Common myeloid progenitor, CD34-positive (primary cell): Measurements from ENCODE around the gene DCLK3.
A peak's percentile ranks its signal among the peaks of the same experiment; 100 is the strongest.

Source experiments
- CTCF ChIA-PET: fragments of 350-600 bp; sonication (Branson Sonifier 250); formaldehyde crosslinking; loops from one replicate; lab custom pipeline; 2021; ENCODE audit warnings: antibody characterized with exemption; lab: Charles Lee
- POLR2A ChIA-PET: fragments of 350-600 bp; sonication (Branson Sonifier 250); formaldehyde crosslinking; loops from one replicate; lab custom pipeline; 2021; ENCODE audit warnings: antibody characterized with exemption; lab: Charles Lee
- DNase-seq, 3 donors: peaks; one replicate each; pipeline versions ENCODE4 v3.0.0 to v3.0.0-alpha.2; 2013
- H3K27ac ChIP-seq, 2 experiments: 1 replicate in 1 of 2; 2 replicates in 1 of 2; pipeline ENCODE4 v1.7.0; 2013; ENCODE audit warnings: inconsistent platforms in 2 of 2, low read length in 2 of 2, mild to moderate bottlenecking in 2 of 2, low read depth in 1 of 2, moderate library complexity in 1 of 2; ENCODE audit not compliant: severe bottlenecking in 2 of 2, insufficient read depth in 1 of 2, poor library complexity in 1 of 2
- H3K27me3 ChIP-seq, 5 experiments: replicated peaks in 2 of 5; 1 replicate in 3 of 5; 2 replicates in 2 of 5; pipeline versions ENCODE4 v1.6.1 to v1.7.0; 2013; ENCODE audit warnings: low read length in 4 of 5, mild to moderate bottlenecking in 2 of 5, moderate library complexity in 2 of 5, inconsistent platforms in 1 of 5; ENCODE audit not compliant: insufficient read depth in 5 of 5, control insufficient read depth in 4 of 5
- H3K36me3 ChIP-seq, 4 experiments: 1 replicate in 2 of 4; 2 replicates in 2 of 4; pipeline versions ENCODE4 v1.6.1 to v1.7.0; 2013; ENCODE audit warnings: low read length in 3 of 4, control low read depth in 1 of 4, mild to moderate bottlenecking in 1 of 4; ENCODE audit not compliant: control insufficient read depth in 4 of 4, insufficient read depth in 4 of 4
- H3K4me1 ChIP-seq, 4 experiments: 1 replicate in 3 of 4; 2 replicates in 1 of 4; pipeline versions ENCODE4 v1.6.1 to v1.7.1; 2013; ENCODE audit warnings: low read length in 3 of 4, mild to moderate bottlenecking in 3 of 4, control low read depth in 1 of 4, inconsistent platforms in 1 of 4, moderate library complexity in 1 of 4; ENCODE audit not compliant: control insufficient read depth in 4 of 4, insufficient read depth in 4 of 4; ENCODE audit errors: control extremely low read depth in 1 of 4
- H3K4me3 ChIP-seq, 7 experiments: 1 replicate in 4 of 7; 2 replicates in 3 of 7; pipeline versions ENCODE4 v1.5.1 to v1.7.0; 2013; ENCODE audit warnings: mild to moderate bottlenecking in 7 of 7, low read length in 6 of 7, moderate library complexity in 6 of 7, inconsistent platforms in 2 of 7, low read depth in 2 of 7, control low read depth in 1 of 7; ENCODE audit not compliant: insufficient read depth in 4 of 7, control insufficient read depth in 1 of 7; ENCODE audit errors: extremely low read depth in 1 of 7
- H3K9me3 ChIP-seq, 5 experiments: 1 replicate in 4 of 5; 2 replicates in 1 of 5; pipeline versions ENCODE4 v1.6.1 to v1.7.1; 2013; ENCODE audit warnings: low read length in 4 of 5, mild to moderate bottlenecking in 2 of 5, inconsistent platforms in 1 of 5, low read depth in 1 of 5, moderate library complexity in 1 of 5; ENCODE audit not compliant: control insufficient read depth in 4 of 5, insufficient read depth in 2 of 5; ENCODE audit errors: control extremely low read depth in 1 of 5
- WGBS: methylation state at CpG from one replicate; pipeline ENCODE4 v1.1.5; 2013; ENCODE audit not compliant: insufficient coverage; 5-methylcytosine and 5-hydroxymethylcytosine counted together

The DCLK3 gene

DNA sequence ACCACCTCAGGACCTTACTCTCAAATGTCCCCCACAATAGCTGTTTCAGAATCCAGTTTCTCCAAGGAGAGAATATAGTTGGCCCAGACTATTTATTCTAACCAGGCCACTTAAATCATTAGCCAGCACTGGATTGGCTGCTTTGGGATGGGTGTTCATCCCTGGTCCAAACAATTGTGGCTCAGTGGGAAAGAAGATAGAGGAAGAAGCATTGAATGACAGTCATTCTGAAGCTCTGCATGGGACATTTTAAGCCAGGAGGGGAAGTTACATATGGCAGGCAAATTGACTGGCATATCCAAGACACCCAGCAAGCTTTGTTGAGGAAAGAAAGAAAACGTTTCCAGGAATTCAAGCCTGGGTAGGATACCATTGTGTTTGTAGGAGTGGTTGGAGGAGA lies 5.6 kb upstream of the DCLK3 start:
- WGBS: no CpG with 5 or more reads among the region's 1 CpG
- H3K4me1 ChIP-seq: no peaks in the 10 kb centered on the region
- H3K27ac ChIP-seq: no peak overlapping the region
- H3K36me3 ChIP-seq: no peaks in the 10 kb centered on the region
- DNase-seq: no peak
- CTCF ChIA-PET: interaction anchor here (1.2 kb wide), 2 partner anchors 11 to 41 kb away, joined by 3 read pairs; no protein-coding TSS in a partner anchor
- H3K9me3 ChIP-seq: peaks cover 0 to 4% (median 0%) of the 10 kb centered on the region in 5 experiments
- POLR2A ChIA-PET: no interaction called here
- H3K27me3 ChIP-seq: peaks cover 8 to 31% (median 12%) of the 10 kb centered on the region in 5 experiments
- H3K4me3 ChIP-seq: no peak overlapping the region

DNA sequence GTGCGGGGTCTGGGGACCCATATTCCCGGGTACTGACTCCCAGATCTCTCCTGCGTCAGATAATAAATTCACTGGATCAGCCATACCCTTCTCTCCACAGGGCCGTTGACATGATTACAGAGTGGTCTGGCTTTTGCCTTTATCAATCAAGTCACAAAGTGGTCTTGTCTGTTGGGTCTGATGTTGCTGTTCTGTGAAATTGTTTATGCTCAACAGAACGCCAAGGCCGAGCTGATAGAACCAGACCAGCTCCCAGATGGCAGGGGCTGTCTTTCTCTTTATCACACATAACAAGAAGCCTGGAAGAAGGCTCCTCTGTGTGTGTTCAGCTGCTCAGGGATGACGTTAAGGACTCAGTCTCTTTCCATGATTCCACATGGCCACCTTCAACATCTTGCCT lies 751 bp upstream of the DCLK3 start:
- 88% methylated on average over 5 of the region's 7 CpGs for WGBS
- H3K4me3 ChIP-seq: no peak overlapping the region
- H3K9me3 ChIP-seq: peaks cover 0 to 4% (median 0%) of the 10 kb centered on the region in 5 experiments
- H3K27me3 ChIP-seq: peaks cover 14 to 67% (median 35%) of the 10 kb centered on the region in 5 experiments
- H3K36me3 ChIP-seq: no peaks in the 10 kb centered on the region
- ChIA-PET CTCF (no interaction called here), POLR2A (interaction anchor here (0.5 kb wide), 1 partner anchor 541 kb away, joined by 3 read pairs; no protein-coding TSS in a partner anchor)
- no peak for DNase-seq
- H3K4me1 ChIP-seq: peaks cover 0 to 9% (median 7%) of the 10 kb centered on the region in 4 experiments
- no peak overlapping the region for H3K27ac ChIP-seq

DNA sequence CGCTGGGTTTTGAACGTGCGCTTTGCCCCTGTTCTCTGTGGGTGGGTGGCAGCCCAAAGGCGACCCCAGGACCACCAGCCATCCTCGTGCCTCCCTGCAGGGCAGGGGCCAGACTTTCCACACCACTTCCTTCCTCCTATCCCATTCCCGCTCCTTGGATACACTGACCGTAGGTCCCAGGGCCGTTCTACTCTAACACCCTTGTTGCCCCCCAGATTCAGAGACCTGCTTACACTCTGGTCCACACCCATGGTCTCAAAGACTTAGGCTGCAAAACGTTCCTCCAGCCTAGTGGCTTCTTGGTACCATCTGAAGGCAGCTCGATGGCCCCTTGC lies 318 bp upstream of the DCLK3 start:
- H3K27ac ChIP-seq: no peak overlapping the region
- DNase-seq: no peak
- 30% methylated on average over 8 of the region's 10 CpGs for WGBS
- peak overlapping the region in 4 of 7 experiments; percentile 8 to 65 (median 46) for H3K4me3 ChIP-seq
- H3K36me3 ChIP-seq: no peaks in the 10 kb centered on the region
- POLR2A ChIA-PET: interaction anchor here (0.5 kb wide), 1 partner anchor 540 kb away, joined by 3 read pairs; no protein-coding TSS in a partner anchor
- CTCF ChIA-PET: no interaction called here
- H3K4me1 ChIP-seq: peaks cover 0 to 9% (median 7%) of the 10 kb centered on the region in 4 experiments
- H3K9me3 ChIP-seq: peaks cover 0 to 4% (median 0%) of the 10 kb centered on the region in 5 experiments
- peaks cover 14 to 67% (median 39%) of the 10 kb centered on the region in 5 experiments for H3K27me3 ChIP-seq

DNA sequence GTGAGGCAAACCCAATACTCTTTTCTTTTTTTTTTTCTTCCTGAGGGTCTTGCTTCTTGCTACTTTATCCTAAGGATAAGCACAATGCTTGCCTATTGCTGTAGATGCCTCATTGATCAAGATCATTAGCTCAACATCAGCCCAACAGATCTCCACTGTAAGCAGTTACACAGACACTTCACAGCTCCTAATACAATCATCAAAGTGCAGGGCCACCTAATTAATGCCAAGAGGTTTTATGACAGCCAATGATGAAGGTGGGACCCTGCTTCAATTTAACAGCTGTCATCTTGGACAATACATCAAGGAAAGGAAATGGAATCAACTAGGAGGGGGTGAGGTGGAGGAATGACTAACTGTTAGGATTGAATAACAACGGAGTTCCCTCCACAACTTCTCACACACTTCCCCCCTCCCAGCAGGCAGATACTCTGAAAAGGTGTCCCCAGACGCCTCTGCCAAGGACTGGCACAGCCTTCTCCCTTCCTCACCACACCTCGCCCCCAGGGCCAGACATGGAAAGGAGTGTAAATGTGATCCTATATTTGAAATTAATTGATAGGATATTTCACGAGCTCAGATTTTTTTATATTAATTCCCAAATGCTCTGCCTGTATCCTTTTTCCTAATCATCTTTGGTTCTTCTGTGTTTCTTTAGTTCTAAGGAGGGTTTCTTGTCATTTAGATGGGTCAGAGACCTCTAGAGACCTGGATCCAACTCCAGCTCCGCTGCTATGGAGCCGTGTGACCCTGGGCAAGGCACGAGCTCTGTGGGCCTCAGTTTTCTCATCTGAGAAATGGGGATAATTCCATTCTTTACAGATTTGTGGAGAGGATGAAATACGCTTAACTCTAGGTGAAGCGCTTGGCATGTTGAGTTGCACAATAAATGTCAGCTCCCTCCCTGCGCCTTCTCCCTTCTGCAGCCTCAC lies 1.2 kb downstream of the DCLK3 start:
- ChIA-PET POLR2A (no interaction called here), CTCF (interaction anchor here (0.5 to 1.5 kb wide), 2 partner anchors 24 to 104 kb away, joined by 3 to 4 read pairs; no protein-coding TSS in a partner anchor)
- Histone ChIP-seq H3K27me3 (peaks cover 14 to 67% (median 36%) of the 10 kb centered on the region in 5 experiments), H3K4me3 (peak overlapping the region in 5 of 7 experiments; percentile 30 to 67 (median 41)), H3K36me3 (no peaks in the 10 kb centered on the region), H3K27ac (no peak overlapping the region), H3K4me1 (peaks cover 0 to 9% (median 7%) of the 10 kb centered on the region in 4 experiments), H3K9me3 (peaks cover 0 to 4% (median 0%) of the 10 kb centered on the region in 5 experiments)
- 69% methylated on average over 4 of the region's 10 CpGs for WGBS
- DNase-seq: no peak

DNA sequence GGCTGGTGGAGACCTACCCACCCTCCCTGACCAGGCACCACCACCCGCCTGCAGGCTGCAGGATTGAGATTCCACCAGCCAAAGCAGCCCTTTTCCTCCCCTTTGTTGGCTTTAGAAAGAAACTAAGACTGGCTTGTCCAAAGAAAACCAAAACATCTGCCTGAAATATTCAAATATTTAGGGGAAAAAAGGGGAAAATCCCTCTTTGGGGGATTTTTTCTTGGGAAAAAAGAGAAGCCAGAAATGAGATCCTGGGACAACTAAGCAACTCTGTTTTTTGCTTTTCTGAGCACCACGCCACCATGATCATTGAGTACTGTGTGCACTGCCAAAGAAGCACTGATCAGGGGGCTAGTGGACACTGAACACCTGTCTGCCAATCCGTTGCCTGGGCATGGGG lies 2.6 kb downstream of the DCLK3 start:
- CTCF ChIA-PET: no interaction called here
- DNase-seq: no peak
- no peak overlapping the region for H3K27ac ChIP-seq
- peaks cover 0 to 9% (median 7%) of the 10 kb centered on the region in 4 experiments for H3K4me1 ChIP-seq
- H3K9me3 ChIP-seq: peaks cover 0 to 4% (median 0%) of the 10 kb centered on the region in 5 experiments
- 95% methylated on average over 2 of the region's 3 CpGs for WGBS
- no peaks in the 10 kb centered on the region for H3K36me3 ChIP-seq
- peaks cover 14 to 54% (median 34%) of the 10 kb centered on the region in 5 experiments for H3K27me3 ChIP-seq
- no peak overlapping the region for H3K4me3 ChIP-seq
- POLR2A ChIA-PET: no interaction called here

DNA sequence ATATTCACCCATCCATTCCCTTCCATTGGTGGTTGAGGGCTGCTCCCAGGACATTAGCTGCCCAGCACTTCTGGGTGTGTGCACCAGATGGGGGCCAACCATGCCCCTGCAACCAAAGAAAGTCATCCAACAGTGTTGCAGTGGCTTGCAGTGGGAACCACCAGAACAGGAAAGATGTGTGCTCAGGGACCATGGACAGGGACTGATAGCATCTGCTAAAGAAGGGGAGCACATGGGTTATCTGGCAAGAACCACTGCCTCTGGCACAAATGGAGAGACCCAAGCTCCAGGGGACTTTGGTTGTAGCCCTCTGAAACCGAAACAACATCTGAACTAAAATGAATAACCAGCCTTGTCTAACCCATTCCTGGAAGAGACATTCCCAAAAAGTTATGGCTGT lies 8.1 kb downstream of the DCLK3 start:
- ChIA-PET POLR2A (no interaction called here), CTCF (no interaction called here)
- Histone ChIP-seq H3K27ac (no peak overlapping the region), H3K27me3 (peaks cover 0 to 6% (median 3%) of the 10 kb centered on the region in 5 experiments), H3K9me3 (no peaks in the 10 kb centered on the region), H3K4me3 (no peak overlapping the region), H3K36me3 (no peaks in the 10 kb centered on the region), H3K4me1 (no peaks in the 10 kb centered on the region)
- 100% methylated on average over 1 of the region's 1 CpG for WGBS
- DNase-seq: peak in 1 of 3 donors; percentile 7

DNA sequence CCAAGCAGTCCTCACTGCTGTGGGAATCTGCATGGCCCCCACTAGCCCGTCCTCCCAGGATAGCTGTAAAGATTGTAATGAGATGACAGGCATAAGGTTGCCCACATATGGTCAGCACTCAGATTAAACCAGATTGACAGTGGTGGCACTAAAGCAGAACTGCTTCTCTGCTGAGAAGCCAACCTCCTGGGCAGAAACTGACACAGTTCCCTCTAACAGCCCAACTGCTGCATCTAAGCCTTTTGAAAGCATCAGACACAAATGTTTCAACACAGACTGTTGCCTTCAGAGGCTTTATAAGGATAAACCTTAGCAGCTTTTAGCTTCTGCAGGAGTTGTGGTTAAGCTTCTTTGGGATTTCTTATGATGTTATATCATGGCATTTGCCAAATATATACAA lies 13.0 kb downstream of the DCLK3 start:
- ChIA-PET POLR2A (no interaction called here), CTCF (interaction anchor here (0.9 to 1.7 kb wide), 2 partner anchors 17 to 22 kb away, joined by 3 to 4 read pairs; no protein-coding TSS in a partner anchor)
- WGBS: no CpG with 5 or more reads among the region's 1 CpG
- Histone ChIP-seq H3K36me3 (no peaks in the 10 kb centered on the region), H3K27me3 (peaks cover 0 to 3% (median 0%) of the 10 kb centered on the region in 5 experiments), H3K4me1 (no peaks in the 10 kb centered on the region), H3K27ac (no peak overlapping the region), H3K9me3 (peaks cover 0 to 4% (median 2%) of the 10 kb centered on the region in 5 experiments), H3K4me3 (no peak overlapping the region)
- no peak for DNase-seq
